ENCODE measurements around the gene PDCL2. TPM values are rescaled to one million over a fixed set of nuclear protein-coding genes. Genes with fewer than 3 reads are reported as not detected.
A peak's percentile ranks its signal among the peaks of the same experiment; 100 is the strongest.

Gene PDCL2
- total and polyA plus RNA-seq, 2 donors from 2014 or later = not detected

- TF ChIP-seq CTCF (IDR thresholded peaks at IDR 0.05; ENCODE audit: borderline replicate concordance, extremely low read depth, insufficient read depth) = no peak
- FAIRE-seq = no peak
- H3K27ac ChIP-seq (ENCODE audit: low read depth in 2 of 2, low read length in 2 of 2) = no peak overlapping the region
These were observed 25.6 kb upstream of the PDCL2 start for GRCh38 chr4:55617587-55618197.

GRCh38 chr4:55615008-55615407 is 23.0 kb upstream of the PDCL2 start:
- Histone ChIP-seq H3K9ac (ENCODE audit: low read length in 3 of 3) (no peak overlapping the region), H3K9me3 (ENCODE audit: control insufficient read depth in 2 of 3, insufficient read depth in 1 of 3, low read length in 3 of 3) (no peaks in the 10 kb centered on the region), H3K4me1 (ENCODE audit: control insufficient read depth in 2 of 3, insufficient read depth in 2 of 3, low read depth in 1 of 3, low read length in 3 of 3) (no peaks in the 10 kb centered on the region), H3K27me3 (ENCODE audit: control insufficient read depth, insufficient read depth, low read length) (no peaks in the 10 kb centered on the region), H3K27ac (ENCODE audit: low read depth in 2 of 2, low read length in 2 of 2) (no peak overlapping the region), H3K36me3 (ENCODE audit: control insufficient read depth in 2 of 3, insufficient read depth in 3 of 3, low read length in 3 of 3) (no peaks in the 10 kb centered on the region), H3K4me3 (ENCODE audit: low read length in 3 of 3) (no peak overlapping the region)
- intact Hi-C loops (cut with DNase I) = no loop called here
- DNase-seq (no peak), FAIRE-seq (no peak)
- TF ChIP-seq CTCF (IDR thresholded peaks at IDR 0.05; ENCODE audit: borderline replicate concordance, extremely low read depth, insufficient read depth) = no peak

More at GRCh38 chr4:55617587-55618197, 25.6 kb upstream of the PDCL2 start:
- Histone ChIP-seq H3K36me3 (ENCODE audit: control insufficient read depth in 2 of 3, insufficient read depth in 3 of 3, low read length in 3 of 3) (no peaks in the 10 kb centered on the region), H3K27me3 (ENCODE audit: control insufficient read depth, insufficient read depth, low read length) (no peaks in the 10 kb centered on the region), H3K4me1 (ENCODE audit: control insufficient read depth in 2 of 3, insufficient read depth in 2 of 3, low read depth in 1 of 3, low read length in 3 of 3) (no peaks in the 10 kb centered on the region), H3K4me3 (ENCODE audit: low read length in 3 of 3) (no peak overlapping the region), H3K9me3 (ENCODE audit: control insufficient read depth in 2 of 3, insufficient read depth in 1 of 3, low read length in 3 of 3) (no peaks in the 10 kb centered on the region), H3K9ac (ENCODE audit: low read length in 3 of 3) (no peak overlapping the region)
- DNase-seq = no peak
- intact Hi-C loops (cut with DNase I) = no loop called here

- Histone ChIP-seq H3K9me3 (ENCODE audit: control insufficient read depth in 2 of 3, insufficient read depth in 1 of 3, low read length in 3 of 3) (no peaks in the 10 kb centered on the region), H3K36me3 (ENCODE audit: control insufficient read depth in 2 of 3, insufficient read depth in 3 of 3, low read length in 3 of 3) (no peaks in the 10 kb centered on the region), H3K27ac (ENCODE audit: low read depth in 2 of 2, low read length in 2 of 2) (no peak overlapping the region), H3K4me1 (ENCODE audit: control insufficient read depth in 2 of 3, insufficient read depth in 2 of 3, low read depth in 1 of 3, low read length in 3 of 3) (no peaks in the 10 kb centered on the region), H3K27me3 (ENCODE audit: control insufficient read depth, insufficient read depth, low read length) (no peaks in the 10 kb centered on the region), H3K4me3 (ENCODE audit: low read length in 3 of 3) (no peak overlapping the region), H3K9ac (ENCODE audit: low read length in 3 of 3) (no peak overlapping the region)
- intact Hi-C loops (cut with DNase I) = no loop called here
- TF ChIP-seq CTCF (IDR thresholded peaks at IDR 0.05; ENCODE audit: borderline replicate concordance, extremely low read depth, insufficient read depth) = no peak
- FAIRE-seq = no peak
- DNase-seq = no peak
These were observed 21.6 kb upstream of the PDCL2 start for GRCh38 chr4:55613621-55614020.

GRCh38 chr4:55612341-55612740 is 20.3 kb upstream of the PDCL2 start:
- intact Hi-C loops (cut with DNase I) = no loop called here
- TF ChIP-seq CTCF (IDR thresholded peaks at IDR 0.05; ENCODE audit: borderline replicate concordance, extremely low read depth, insufficient read depth) = no peak
- Histone ChIP-seq H3K4me1 (ENCODE audit: control insufficient read depth in 2 of 3, insufficient read depth in 2 of 3, low read depth in 1 of 3, low read length in 3 of 3) (no peaks in the 10 kb centered on the region), H3K27ac (ENCODE audit: low read depth in 2 of 2, low read length in 2 of 2) (no peak overlapping the region), H3K9ac (ENCODE audit: low read length in 3 of 3) (no peak overlapping the region), H3K4me3 (ENCODE audit: low read length in 3 of 3) (no peak overlapping the region), H3K36me3 (ENCODE audit: control insufficient read depth in 2 of 3, insufficient read depth in 3 of 3, low read length in 3 of 3) (no peaks in the 10 kb centered on the region), H3K27me3 (ENCODE audit: control insufficient read depth, insufficient read depth, low read length) (no peaks in the 10 kb centered on the region), H3K9me3 (ENCODE audit: control insufficient read depth in 2 of 3, insufficient read depth in 1 of 3, low read length in 3 of 3) (no peaks in the 10 kb centered on the region)
- DNase-seq (peak in 2 of 5 donors; percentile 7 to 9), FAIRE-seq (peak; percentile 41)
